Stomach (tissue), 9 donors: ENCODE results near the gene KRT24. TPM values are rescaled to one million over a fixed set of nuclear protein-coding genes. Genes with fewer than 3 reads are reported as not detected.

Source experiments
- DNase-seq, 2 donors: peaks; one replicate each; pipeline versions ENCODE4 v3.0.0 to v3.0.0-alpha.2; 2013 to 2019
- H3K27ac ChIP-seq, 5 donors: fragments of 200-600 bp in 4 of 5; sonication (generic) in 4 of 5; one replicate each; pipeline ENCODE4 v1.5.1; 2013 to 2019; ENCODE audit warnings: mild to moderate bottlenecking in 1 of 5, moderate library complexity in 1 of 5
- H3K27me3 ChIP-seq, 3 donors: fragments of 200-600 bp; sonication (generic); one replicate each; pipeline ENCODE4 v1.5.1; 2017 to 2019; ENCODE audit warnings: mixed run types in 1 of 3
- H3K36me3 ChIP-seq, 4 donors: fragments of 200-600 bp; sonication (generic); 1 replicate in 3 of 4; 2 replicates in 1 of 4; pipeline ENCODE4 v1.5.1; 2016 to 2019
- H3K4me1 ChIP-seq, 4 donors: fragments of 200-600 bp; sonication (generic); one replicate each; pipeline ENCODE4 v1.5.1; 2016 to 2019
- H3K4me3 ChIP-seq, 4 donors: fragments of 200-600 bp; sonication (generic) in 3 of 4; one replicate each; pipeline ENCODE4 v1.5.1; 2016 to 2019; ENCODE audit warnings: mild to moderate bottlenecking in 1 of 4
- H3K9me3 ChIP-seq, 4 donors: fragments of 200-600 bp; sonication (generic); one replicate each; pipeline ENCODE4 v1.5.1; 2016 to 2019
- EP300 ChIP-seq: sonication (generic); formaldehyde crosslinking; IDR thresholded peaks from one replicate; pipeline ENCODE4 v1.6.1; 2017; ENCODE audit warnings: antibody characterized with exemption
- POLR2A ChIP-seq, 4 donors: fragments of 450-650 bp; IDR thresholded peaks; one replicate each; pipeline ENCODE4 v1.6.1; 2016; ENCODE audit warnings: antibody characterized with exemption in 4 of 4, control low read depth in 2 of 4, mild to moderate bottlenecking in 1 of 4, moderate library complexity in 1 of 4
- POLR2AphosphoS5 ChIP-seq, 3 donors: sonication (generic); formaldehyde crosslinking; IDR thresholded peaks; one replicate each; pipeline ENCODE4 v1.6.1; 2016; ENCODE audit warnings: antibody characterized with exemption in 3 of 3
- WGBS, 5 donors: extraction: QIAGEN DNeasy Blood & Tissue Kit in 3 of 5; methylation state at CpG; one replicate each; pipeline versions ENCODE4 v1.1.5 to v1.1.7; 2013 to 2018; 5-methylcytosine and 5-hydroxymethylcytosine counted together
- intact Hi-C: fragments of 100-400 bp; cut with DNase I; formaldehyde crosslinking; loops from one replicate; pipeline ENCODE4 v1.15.1; 2023; ENCODE audit warnings: low total_unique reads
- polyA plus RNA-seq, 3 donors: library from polyadenylated mRNA; stranded (reverse); fragments of 200-250 nt; gene quantifications; one replicate each; pipeline ENCODE4 v1.2.3, GENCODE V29; 2013
- total RNA-seq, 5 donors: library from RNA; depleted of rRNA; stranded (reverse); fragments of >200 nt; gene quantifications; one replicate each; pipeline versions ENCODE4 v1.1.0 to v1.2.3, GENCODE V29; 2014 to 2016
- TF ChIP-seq, protein P1 (sequence below), 7 experiments: fragments of 450-650 bp in 4 of 7; fragments of 200-600 bp in 3 of 7; sonication (generic) in 3 of 7; IDR thresholded peaks; one replicate each; pipeline ENCODE4 v1.5.1; 2016 to 2019; ENCODE audit warnings: antibody characterized with exemption in 7 of 7, control low read depth in 2 of 7, mild to moderate bottlenecking in 1 of 7
- donor health status: healthy with polysubstance abuse.
- donor health status: Bipolar disorder and iron deficiency.
- donor health status: healthy.

KRT24 gene
- total and polyA plus RNA-seq, 8 donors = 0.56 to 30.4 (median 1.2) TPM; not detected in 4

DNA sequence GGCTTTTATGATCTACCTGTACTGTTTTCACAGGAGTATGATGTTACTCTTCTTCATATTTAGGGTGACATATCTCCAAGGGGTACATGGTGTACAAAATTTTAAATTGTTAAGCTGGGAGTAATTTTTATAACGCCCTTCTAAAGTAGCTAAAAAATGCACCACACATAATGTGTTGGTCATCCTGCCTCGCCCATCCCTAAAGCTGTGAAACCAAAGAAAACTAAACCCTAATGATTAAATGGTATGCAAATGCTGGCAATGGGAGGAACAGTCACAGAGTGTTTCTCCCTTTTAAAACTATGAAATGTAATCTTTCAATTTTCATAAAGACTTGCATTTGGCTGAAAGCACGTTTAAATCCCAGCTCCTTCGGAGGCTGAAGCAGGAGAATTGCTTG, 2.0 kb upstream of the KRT24 start:
- no peak for DNase-seq

GRCh38 chr17:40702271-40702670, 1.3 kb downstream of the KRT24 start:
- no peak for TF ChIP-seq EP300
- TF ChIP-seq POLR2AphosphoS5 (IDR thresholded peaks at IDR 0.05) = no peak
- no peak for TF ChIP-seq POLR2A (IDR thresholded peaks at IDR 0.05)
- TF ChIP-seq, protein P1, sequence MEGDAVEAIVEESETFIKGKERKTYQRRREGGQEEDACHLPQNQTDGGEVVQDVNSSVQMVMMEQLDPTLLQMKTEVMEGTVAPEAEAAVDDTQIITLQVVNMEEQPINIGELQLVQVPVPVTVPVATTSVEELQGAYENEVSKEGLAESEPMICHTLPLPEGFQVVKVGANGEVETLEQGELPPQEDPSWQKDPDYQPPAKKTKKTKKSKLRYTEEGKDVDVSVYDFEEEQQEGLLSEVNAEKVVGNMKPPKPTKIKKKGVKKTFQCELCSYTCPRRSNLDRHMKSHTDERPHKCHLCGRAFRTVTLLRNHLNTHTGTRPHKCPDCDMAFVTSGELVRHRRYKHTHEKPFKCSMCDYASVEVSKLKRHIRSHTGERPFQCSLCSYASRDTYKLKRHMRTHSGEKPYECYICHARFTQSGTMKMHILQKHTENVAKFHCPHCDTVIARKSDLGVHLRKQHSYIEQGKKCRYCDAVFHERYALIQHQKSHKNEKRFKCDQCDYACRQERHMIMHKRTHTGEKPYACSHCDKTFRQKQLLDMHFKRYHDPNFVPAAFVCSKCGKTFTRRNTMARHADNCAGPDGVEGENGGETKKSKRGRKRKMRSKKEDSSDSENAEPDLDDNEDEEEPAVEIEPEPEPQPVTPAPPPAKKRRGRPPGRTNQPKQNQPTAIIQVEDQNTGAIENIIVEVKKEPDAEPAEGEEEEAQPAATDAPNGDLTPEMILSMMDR (IDR thresholded peaks at IDR 0.05) = no peak
- no peak for DNase-seq
- H3K27me3 ChIP-seq = peaks cover 0 to 15% (median 0%) of the 10 kb centered on the region in 3 donors
- H3K36me3 ChIP-seq = no peaks in the 10 kb centered on the region
- intact Hi-C loops = no loop called here
- no peak overlapping the region for H3K27ac ChIP-seq
- H3K4me3 ChIP-seq = no peak overlapping the region
- 29 to 56% (median 47%) methylated on average over 3 of the region's 3 CpGs for WGBS, 5 donors
- H3K4me1 ChIP-seq = peaks cover 0 to 8% (median 5%) of the 10 kb centered on the region in 4 donors
- H3K9me3 ChIP-seq = no peaks in the 10 kb centered on the region

More for the DNA sequence above, 2.0 kb upstream of the KRT24 start:
- Histone ChIP-seq H3K4me3 (no peak overlapping the region), H3K9me3 (no peaks in the 10 kb centered on the region), H3K27ac (no peak overlapping the region), H3K36me3 (no peaks in the 10 kb centered on the region), H3K27me3 (peaks cover 0 to 15% (median 0%) of the 10 kb centered on the region in 3 donors), H3K4me1 (no peaks in the 10 kb centered on the region)
- intact Hi-C loops = no loop called here
- 44 to 59% (median 56%) methylated on average over 4 of the region's 4 CpGs for WGBS, 5 donors
- no peak for TF ChIP-seq POLR2A (IDR thresholded peaks at IDR 0.05)
- TF ChIP-seq POLR2AphosphoS5 (IDR thresholded peaks at IDR 0.05) = no peak
- TF ChIP-seq EP300 = no peak
- TF ChIP-seq, protein P1 (IDR thresholded peaks at IDR 0.05) = no peak

DNA sequence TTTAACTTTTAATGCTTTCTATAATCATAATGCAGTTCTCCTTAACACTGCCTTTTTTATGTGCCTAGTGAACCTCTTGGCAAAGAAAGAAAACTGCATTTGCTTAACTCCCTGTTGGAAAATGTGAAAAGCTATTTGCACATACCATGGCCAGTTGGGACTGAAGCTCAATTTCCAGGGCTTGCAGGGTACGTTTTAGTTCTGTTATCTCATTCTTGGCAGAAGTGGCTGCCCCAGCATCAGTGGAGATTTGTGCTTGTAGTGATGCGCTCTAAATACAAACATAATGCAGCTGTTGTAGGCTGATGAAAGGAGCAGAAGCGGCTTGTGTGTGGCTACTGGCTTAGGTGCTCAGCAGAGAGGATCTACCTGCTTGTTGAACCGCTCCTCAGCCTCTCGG, 3.7 kb downstream of the KRT24 start:
- peak in 1 of 2 donors; percentile 46 for DNase-seq
- Histone ChIP-seq H3K4me3 (no peak overlapping the region), H3K9me3 (no peaks in the 10 kb centered on the region), H3K4me1 (peaks cover 0 to 24% (median 15%) of the 10 kb centered on the region in 4 donors), H3K36me3 (no peaks in the 10 kb centered on the region), H3K27me3 (peaks cover 0 to 19% (median 0%) of the 10 kb centered on the region in 3 donors), H3K27ac (no peak overlapping the region)
- no peak for TF ChIP-seq EP300
- 31 to 52% (median 44%) methylated on average over 5 of the region's 5 CpGs for WGBS, 5 donors
- intact Hi-C loops = no loop called here

GRCh38 chr17:40699371-40699770, 4.2 kb downstream of the KRT24 start:
- Histone ChIP-seq H3K27me3 (peaks cover 0 to 20% (median 0%) of the 10 kb centered on the region in 3 donors), H3K36me3 (no peaks in the 10 kb centered on the region), H3K4me3 (no peak overlapping the region), H3K9me3 (no peaks in the 10 kb centered on the region), H3K27ac (no peak overlapping the region), H3K4me1 (peaks cover 0 to 24% (median 15%) of the 10 kb centered on the region in 4 donors)
- no peak for TF ChIP-seq EP300
- TF ChIP-seq, protein P1 (IDR thresholded peaks at IDR 0.05) = no peak
- no peak for TF ChIP-seq POLR2AphosphoS5 (IDR thresholded peaks at IDR 0.05)
- TF ChIP-seq POLR2A (IDR thresholded peaks at IDR 0.05) = no peak
- intact Hi-C loops = no loop called here
- 16 to 45% (median 25%) methylated on average over 9 of the region's 9 CpGs for WGBS, 5 donors
- DNase-seq = no peak

GRCh38 chr17:40697297-40697696, 6.3 kb downstream of the KRT24 start:
- H3K36me3 ChIP-seq = no peaks in the 10 kb centered on the region
- no peaks in the 10 kb centered on the region for H3K9me3 ChIP-seq
- H3K4me1 ChIP-seq = peaks cover 0 to 24% (median 15%) of the 10 kb centered on the region in 4 donors
- H3K27ac ChIP-seq = no peak overlapping the region
- WGBS, 5 donors = 56 to 74% (median 62%) methylated on average over 7 of the region's 7 CpGs
- H3K27me3 ChIP-seq = peaks cover 0 to 10% (median 0%) of the 10 kb centered on the region in 3 donors
- H3K4me3 ChIP-seq = no peak overlapping the region
- TF ChIP-seq POLR2AphosphoS5 (IDR thresholded peaks at IDR 0.05) (no peak), EP300 (no peak), POLR2A (IDR thresholded peaks at IDR 0.05) (no peak)
- TF ChIP-seq, protein P1 (IDR thresholded peaks at IDR 0.05) = no peak
- intact Hi-C loops = no loop called here
- DNase-seq = no peak
